H9 (cell line): ENCODE data around the gene ABL2. TPM values are rescaled to one million over a fixed set of nuclear protein-coding genes. Genes with fewer than 3 reads are reported as not detected.

Experiments used
- DNase-seq: peaks from one replicate; pipeline ENCODE4 v3.0.0-alpha.2; 2017
- H2AFZ ChIP-seq: one replicate; pipeline ENCODE4 v1.6.1; 2013; ENCODE audit warnings: mild to moderate bottlenecking, low read length, control low read depth, moderate library complexity
- H2AK5ac ChIP-seq: 2 replicates; pipeline ENCODE4 v1.6.1; 2013; ENCODE audit warnings: low read length, control low read depth, mixed read lengths; ENCODE audit not compliant: insufficient read length
- H2BK120ac ChIP-seq: one replicate; pipeline ENCODE4 v1.6.1; 2013; ENCODE audit warnings: low read depth, mild to moderate bottlenecking, low read length, control low read depth, inconsistent platforms; ENCODE audit not compliant: poor library complexity, severe bottlenecking
- H2BK12ac ChIP-seq: 2 replicates; pipeline ENCODE4 v1.6.1; 2013; ENCODE audit warnings: low read length, control low read depth, mixed read lengths, low read depth; ENCODE audit not compliant: insufficient read length
- H2BK15ac ChIP-seq: 2 replicates; pipeline ENCODE4 v1.6.1; 2013; ENCODE audit warnings: low read depth, low read length, control low read depth
- H2BK20ac ChIP-seq: one replicate; pipeline ENCODE4 v1.6.1; 2013; ENCODE audit warnings: low read depth, mild to moderate bottlenecking, low read length, control low read depth, inconsistent platforms; ENCODE audit not compliant: poor library complexity, severe bottlenecking
- H2BK5ac ChIP-seq: 2 replicates; pipeline ENCODE4 v1.6.1; 2013; ENCODE audit warnings: low read length, control low read depth, mixed read lengths; ENCODE audit not compliant: insufficient read length
- H3K14ac ChIP-seq: 2 replicates; pipeline ENCODE4 v1.6.1; 2013; ENCODE audit warnings: low read length, control low read depth; ENCODE audit not compliant: insufficient read depth
- H3K18ac ChIP-seq: 2 replicates; pipeline ENCODE4 v1.6.1; 2013; ENCODE audit warnings: low read depth, mild to moderate bottlenecking, mixed read lengths, low read length, control low read depth; ENCODE audit not compliant: insufficient read length
- H3K23ac ChIP-seq: 2 replicates; pipeline ENCODE4 v1.6.1; 2013; ENCODE audit warnings: low read length, control low read depth, mixed read lengths, low read depth; ENCODE audit not compliant: insufficient read length
- H3K23me2 ChIP-seq: 2 replicates; pipeline ENCODE4 v1.6.1; 2013; ENCODE audit warnings: low read depth, mild to moderate bottlenecking, mixed read lengths, low read length, control low read depth; ENCODE audit not compliant: insufficient read length, poor library complexity, severe bottlenecking
- H3K27ac ChIP-seq: 2 replicates; pipeline ENCODE4 v1.5.1; 2013; ENCODE audit warnings: low read length, control low read depth, mixed read lengths, low read depth; ENCODE audit not compliant: insufficient read length
- H3K27me3 ChIP-seq: 2 replicates; pipeline ENCODE4 v1.6.1; 2013; ENCODE audit warnings: low read length, control low read depth, inconsistent platforms; ENCODE audit not compliant: insufficient read depth
- H3K4ac ChIP-seq: 2 replicates; pipeline ENCODE4 v1.6.1; 2013; ENCODE audit warnings: low read depth, mild to moderate bottlenecking, control low read depth, inconsistent platforms, low read length, moderate library complexity
- H3K4me1 ChIP-seq: 2 replicates; pipeline ENCODE4 v1.6.1; 2013; ENCODE audit warnings: low read length, control low read depth, inconsistent platforms; ENCODE audit not compliant: insufficient read depth
- H3K4me2 ChIP-seq: 2 replicates; pipeline ENCODE4 v1.6.1; 2013; ENCODE audit warnings: low read length, control low read depth, mixed read lengths; ENCODE audit not compliant: insufficient read length, insufficient read depth
- H3K56ac ChIP-seq: 2 replicates; pipeline ENCODE4 v1.6.1; 2013; ENCODE audit warnings: low read depth, mild to moderate bottlenecking, mixed read lengths, low read length, control low read depth; ENCODE audit not compliant: insufficient read length
- H3K79me1 ChIP-seq: 2 replicates; pipeline ENCODE4 v1.6.1; 2013; ENCODE audit warnings: low read depth, mild to moderate bottlenecking, moderate library complexity, low read length, control low read depth, inconsistent platforms; ENCODE audit not compliant: insufficient read depth, poor library complexity, severe bottlenecking
- H3K79me2 ChIP-seq: 2 replicates; pipeline ENCODE4 v1.6.1; 2013; ENCODE audit warnings: low read length, control low read depth, inconsistent platforms; ENCODE audit not compliant: insufficient read depth
- H3K9ac ChIP-seq: 2 replicates; pipeline ENCODE4 v1.6.1; 2013; ENCODE audit warnings: low read length, control low read depth, mixed read lengths; ENCODE audit not compliant: insufficient read length; ENCODE audit errors: extremely low read depth
- H3K9me3 ChIP-seq: one replicate; pipeline ENCODE4 v1.6.1; 2013; ENCODE audit warnings: low read depth, low read length, inconsistent platforms; ENCODE audit not compliant: control insufficient read depth
- H3T11ph ChIP-seq: one replicate; pipeline ENCODE4 v1.6.1; 2013; ENCODE audit warnings: mild to moderate bottlenecking, low read length, control low read depth, inconsistent platforms
- H4K20me1 ChIP-seq: one replicate; pipeline ENCODE4 v1.6.1; 2013; ENCODE audit not compliant: control insufficient read depth, insufficient read length, insufficient read depth
- H4K5ac ChIP-seq: 2 replicates; pipeline ENCODE4 v1.6.1; 2013; ENCODE audit warnings: low read depth, mild to moderate bottlenecking, mixed read lengths, low read length, control low read depth; ENCODE audit not compliant: insufficient read length
- H4K8ac ChIP-seq: replicated peaks from 2 replicates; pipeline ENCODE4 v1.6.1; 2013; ENCODE audit warnings: low read length, control low read depth, mixed read lengths, low read depth; ENCODE audit not compliant: insufficient read length
- H4K91ac ChIP-seq: 2 replicates; pipeline ENCODE4 v1.6.1; 2013; ENCODE audit warnings: low read depth, mild to moderate bottlenecking, moderate library complexity, mixed read lengths, low read length, control low read depth; ENCODE audit not compliant: insufficient read length
- H3K27ac Mint-ChIP-seq, 3 experiments: 2 replicates in 2 of 3; 3 replicates in 1 of 3; pipeline ENCODE4 v1.8.0; 2020 to 2021; ENCODE audit warnings: mixed read lengths in 3 of 3, mild to moderate bottlenecking in 1 of 3, moderate library complexity in 1 of 3
- H3K27me3 Mint-ChIP-seq: 2 replicates; pipeline ENCODE4 v1.8.0; 2021; ENCODE audit warnings: low read depth, mild to moderate bottlenecking, moderate library complexity, mixed read lengths
- H3K36me3 Mint-ChIP-seq, 3 experiments: 2 replicates in 2 of 3; 3 replicates in 1 of 3; pipeline ENCODE4 v1.8.0; 2020 to 2021; ENCODE audit warnings: low read depth in 3 of 3, mixed read lengths in 3 of 3; ENCODE audit not compliant: insufficient read depth in 1 of 3
- H3K4me1 Mint-ChIP-seq, 2 experiments: 2 replicates each; pipeline ENCODE4 v1.8.0; 2020; ENCODE audit warnings: mixed read lengths in 2 of 2
- H3K4me3 Mint-ChIP-seq, 2 experiments: 2 replicates in 1 of 2; 3 replicates in 1 of 2; pipeline ENCODE4 v1.8.0; 2020 to 2021; ENCODE audit warnings: mild to moderate bottlenecking in 2 of 2, mixed read lengths in 2 of 2, moderate library complexity in 1 of 2
- H3K9me3 Mint-ChIP-seq, 2 experiments: 2 replicates in 1 of 2; 3 replicates in 1 of 2; pipeline ENCODE4 v1.8.0; 2020; ENCODE audit warnings: mild to moderate bottlenecking in 2 of 2, mixed read lengths in 2 of 2, moderate library complexity in 1 of 2
- CTCF ChIP-seq: fragments of 200-600 bp; sonication (generic); conservative IDR thresholded peaks from 3 replicates; pipeline ENCODE4 v1.8.0; 2021; ENCODE audit warnings: antibody characterized with exemption, mild to moderate bottlenecking
- WGBS: extraction: QIAGEN DNeasy Blood & Tissue Kit; methylation state at CpG from one replicate; pipeline ENCODE4 v1.1.7; 2013; ENCODE audit warnings: missing lambda C conversion rate, low lambda C conversion rate, mixed read lengths; ENCODE audit not compliant: insufficient read length; ENCODE audit errors: extremely low coverage; 5-methylcytosine and 5-hydroxymethylcytosine counted together
- total RNA-seq: library from RNA; stranded (reverse); gene quantifications from 2 replicates; pipeline ENCODE4 v1.2.1, GENCODE V29; 2021

The ABL2 gene
- total RNA-seq, 1 experiment from 2014 or later = 21.2 TPM

DNA sequence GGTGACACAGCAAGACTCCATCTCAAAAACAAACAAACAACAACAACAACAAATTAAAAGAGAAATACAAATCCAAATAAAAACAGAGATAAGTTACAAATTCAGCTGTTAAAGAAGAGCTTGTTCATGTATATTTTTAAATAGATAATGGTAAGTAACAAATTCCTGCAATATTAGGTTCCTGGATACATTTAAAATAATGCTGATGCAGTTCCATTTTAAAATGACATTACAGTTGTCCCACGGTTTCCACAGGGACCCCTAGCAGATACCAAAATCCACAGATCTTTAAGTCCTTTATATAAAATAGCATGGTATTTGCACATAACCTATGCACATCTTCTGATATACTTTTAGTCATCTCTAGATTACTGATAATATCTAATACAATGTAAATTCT is 61.5 kb downstream of the ABL2 start:
- H3K23me2 ChIP-seq = no peaks in the 10 kb centered on the region
- no peaks in the 10 kb centered on the region; the same call in 1 of the 2 replicates for H3K79me2 ChIP-seq
- no peak overlapping the region for H3K23ac ChIP-seq
- no peak overlapping the region for H2BK20ac ChIP-seq
- Mint-ChIP-seq H3K36me3 (no peaks in the 10 kb centered on the region), H3K9me3 (no peaks in the 10 kb centered on the region), H3K4me1 (peaks cover 20 to 23% of the 10 kb centered on the region in 2 experiments), H3K4me3 (no peak overlapping the region), H3K27me3 (no peaks in the 10 kb centered on the region), H3K27ac (no peak overlapping the region; a peak in 1 of 7 replicates)
- H2AK5ac ChIP-seq = no peak overlapping the region
- no peak overlapping the region for H3K27ac ChIP-seq
- no peak overlapping the region for H4K8ac ChIP-seq
- H3K9ac ChIP-seq = no peak overlapping the region
- H2AFZ ChIP-seq = no peak overlapping the region
- no peaks in the 10 kb centered on the region for H3K9me3 ChIP-seq
- H2BK15ac ChIP-seq = no peak overlapping the region
- no peak overlapping the region for H3K4me2 ChIP-seq
- no peak for TF ChIP-seq CTCF
- no peak overlapping the region for H3K14ac ChIP-seq
- no peak overlapping the region for H3K56ac ChIP-seq
- no peak for DNase-seq
- H3K27me3 ChIP-seq = no peaks in the 10 kb centered on the region
- peaks cover 3% of the 10 kb centered on the region; the same call in 1 of the 2 replicates for H3K4me1 ChIP-seq
- no peak overlapping the region for H3T11ph ChIP-seq
- H4K20me1 ChIP-seq = no peaks in the 10 kb centered on the region
- WGBS = no CpG with 5 or more reads among the region's 1 CpG
- no peak overlapping the region for H2BK5ac ChIP-seq
- H3K18ac ChIP-seq = no peak overlapping the region
- no peak overlapping the region for H4K91ac ChIP-seq
- H2BK12ac ChIP-seq = no peak overlapping the region
- no peak overlapping the region for H4K5ac ChIP-seq
- H2BK120ac ChIP-seq = no peak overlapping the region
- peaks cover 3% of the 10 kb centered on the region for H3K79me1 ChIP-seq
- H3K4ac ChIP-seq = no peak overlapping the region
